ENCODE measurements around the gene TAOK1. TPM values are rescaled to one million over a fixed set of nuclear protein-coding genes. Genes with fewer than 3 reads are reported as not detected.

Gene TAOK1
- total and polyA plus RNA-seq, 2 of the 13 experiments (the other 11 are each of a cell fraction or from before 2014, with no cell fraction given): 14.1 to 23.0 TPM

- TF ChIP-seq ZNF780A (CRISPR knock-in tag; IDR thresholded peaks at IDR 0.05) (no peak), EP300 (IDR thresholded peaks at IDR 0.05; ENCODE audit: low read depth in 2 of 2, low read length in 2 of 2) (peak in 1 of 2 experiments; percentile 30; a peak in 1 of 4 replicates), EP300 (CRISPR knock-in tag; IDR thresholded peaks at IDR 0.05; ENCODE audit: borderline replicate concordance) (no peak), SYNCRIP (IDR thresholded peaks at IDR 0.05; ENCODE audit: insufficient read depth, low read depth, low read length) (no peak), GABPA (IDR thresholded peaks at IDR 0.05; ENCODE audit: low read depth, low read length) (no peak), GABPA (CRISPR knock-in tag; IDR thresholded peaks at IDR 0.05; ENCODE audit: low read depth) (no peak), SKI (IDR thresholded peaks at IDR 0.05; ENCODE audit: partially characterized antibody) (peak; percentile 38), ZNF543 (CRISPR knock-in tag; IDR thresholded peaks at IDR 0.05) (peak; percentile 95), CREM (IDR thresholded peaks at IDR 0.05) (peak; percentile 72; the same call in 1 of the 2 replicates), CREM (CRISPR knock-in tag; IDR thresholded peaks at IDR 0.05) (no peak), ZMAT5 (CRISPR knock-in tag; IDR thresholded peaks at IDR 0.05; ENCODE audit: borderline replicate concordance, low read depth) (no peak), ZNF772 (CRISPR knock-in tag; IDR thresholded peaks at IDR 0.05) (peak; percentile 35; the same call in 1 of the 2 replicates), BATF2 (CRISPR knock-in tag; IDR thresholded peaks at IDR 0.05) (0 out of 2 replicates have a peak, but pooled peaks have one; percentile 31), ZNF180 (CRISPR knock-in tag; IDR thresholded peaks at IDR 0.05; ENCODE audit: borderline replicate concordance, low read depth) (no peak), ZNF350 (CRISPR knock-in tag; IDR thresholded peaks at IDR 0.05; ENCODE audit: borderline replicate concordance, low read depth) (peak; percentile 34; the same call in 1 of the 2 replicates), ZFP82 (CRISPR knock-in tag; IDR thresholded peaks at IDR 0.05; ENCODE audit: borderline replicate concordance) (no peak), ZNF564 (CRISPR knock-in tag; IDR thresholded peaks at IDR 0.05) (0 out of 2 replicates have a peak, but pooled peaks have one; percentile 40), ATF7-NPFF (CRISPR knock-in tag; IDR thresholded peaks at IDR 0.05; ENCODE audit: low read depth) (peak; percentile 84), FOXP1 (IDR thresholded peaks at IDR 0.05) (no peak), FOXP1 (CRISPR knock-in tag; IDR thresholded peaks at IDR 0.05) (no peak), ZNF577 (CRISPR knock-in tag; IDR thresholded peaks at IDR 0.05; ENCODE audit: borderline replicate concordance, low read depth) (no peak), PRDM4 (CRISPR knock-in tag; IDR thresholded peaks at IDR 0.05; ENCODE audit: borderline replicate concordance) (no peak), TCF12 (IDR thresholded peaks at IDR 0.05) (no peak), TCF12 (CRISPR knock-in tag; IDR thresholded peaks at IDR 0.05) (no peak), ZNF775 (CRISPR knock-in tag; IDR thresholded peaks at IDR 0.05; ENCODE audit: borderline replicate concordance) (no peak), XRCC5 (optimal IDR thresholded peaks at IDR 0.05; ENCODE audit: low read length) (peak; percentile 93)
Measured at GRCh38 chr17:29389982-29390850, at the start of gene TAOK1 (continued).

Data from HepG2 (cell line).